HG02970 (cell line): ENCODE measurements around the gene ST8SIA1.
"Not testable (repeated sequence)": the region's sequence is repeated elsewhere in the genome, so short reads cannot be mapped to it uniquely, and the experiment has no call there.

ENCODE experiments used
- ATAC-seq: cut with Tn5 transposase; IDR thresholded peaks from one replicate; pipeline ENCODE4 v1.9.1; 2021; ENCODE audit warnings: mild to moderate bottlenecking, moderate library complexity, moderate number of reproducible peaks; ENCODE audit not compliant: unreplicated experiment, low FRiP score

Gene ST8SIA1, protein sequence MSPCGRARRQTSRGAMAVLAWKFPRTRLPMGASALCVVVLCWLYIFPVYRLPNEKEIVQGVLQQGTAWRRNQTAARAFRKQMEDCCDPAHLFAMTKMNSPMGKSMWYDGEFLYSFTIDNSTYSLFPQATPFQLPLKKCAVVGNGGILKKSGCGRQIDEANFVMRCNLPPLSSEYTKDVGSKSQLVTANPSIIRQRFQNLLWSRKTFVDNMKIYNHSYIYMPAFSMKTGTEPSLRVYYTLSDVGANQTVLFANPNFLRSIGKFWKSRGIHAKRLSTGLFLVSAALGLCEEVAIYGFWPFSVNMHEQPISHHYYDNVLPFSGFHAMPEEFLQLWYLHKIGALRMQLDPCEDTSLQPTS

GRCh38 chr12:22334410-22335100 lies at the start of gene ST8SIA1:
TSS of gene ST8SIA1 (minus strand) at chr12:22334707. CDS start at chr12:22334232, 475 bp downstream.
- ATAC-seq: no peak

- no peak for ATAC-seq
Observed at GRCh38 chr12:22380031-22380430, 45.5 kb upstream of the ST8SIA1 start.

DNA sequence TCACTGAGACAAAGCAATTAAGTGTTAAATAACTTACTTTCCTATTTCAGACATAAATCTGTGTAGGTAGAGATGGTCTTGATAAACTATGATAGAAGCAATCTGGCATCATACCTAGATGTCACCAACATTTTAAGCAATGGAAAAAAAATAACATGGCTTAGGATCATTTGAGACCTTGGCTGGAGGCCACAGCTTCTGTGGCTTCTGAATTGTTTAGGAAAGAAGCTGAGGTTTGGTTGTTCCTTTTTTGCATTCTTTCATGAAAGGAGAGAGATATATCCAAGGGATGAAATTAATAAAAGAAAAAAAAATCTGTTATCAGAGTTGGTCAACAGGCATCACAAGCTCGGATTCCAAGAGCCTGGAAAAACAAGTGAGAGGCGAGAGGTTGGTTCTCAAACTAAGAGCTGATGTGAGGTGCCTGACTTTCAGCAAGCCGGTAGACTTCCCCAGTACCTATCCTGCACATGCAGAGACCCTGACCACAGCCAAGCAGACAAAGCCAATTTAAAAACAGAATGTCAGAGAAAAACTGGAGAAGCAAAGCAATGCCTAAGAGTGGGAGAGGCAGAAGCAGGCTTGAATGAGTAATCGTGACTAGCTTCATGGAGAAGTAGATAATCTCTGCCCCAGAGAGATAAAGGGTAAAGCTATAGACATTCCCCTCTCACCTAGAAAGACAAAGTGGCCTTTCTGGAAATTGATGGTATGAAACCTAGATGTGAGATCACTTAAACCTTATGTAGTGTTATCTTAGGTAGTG lies 43.4 kb upstream of the ST8SIA1 start:
- ATAC-seq: no peak

DNA sequence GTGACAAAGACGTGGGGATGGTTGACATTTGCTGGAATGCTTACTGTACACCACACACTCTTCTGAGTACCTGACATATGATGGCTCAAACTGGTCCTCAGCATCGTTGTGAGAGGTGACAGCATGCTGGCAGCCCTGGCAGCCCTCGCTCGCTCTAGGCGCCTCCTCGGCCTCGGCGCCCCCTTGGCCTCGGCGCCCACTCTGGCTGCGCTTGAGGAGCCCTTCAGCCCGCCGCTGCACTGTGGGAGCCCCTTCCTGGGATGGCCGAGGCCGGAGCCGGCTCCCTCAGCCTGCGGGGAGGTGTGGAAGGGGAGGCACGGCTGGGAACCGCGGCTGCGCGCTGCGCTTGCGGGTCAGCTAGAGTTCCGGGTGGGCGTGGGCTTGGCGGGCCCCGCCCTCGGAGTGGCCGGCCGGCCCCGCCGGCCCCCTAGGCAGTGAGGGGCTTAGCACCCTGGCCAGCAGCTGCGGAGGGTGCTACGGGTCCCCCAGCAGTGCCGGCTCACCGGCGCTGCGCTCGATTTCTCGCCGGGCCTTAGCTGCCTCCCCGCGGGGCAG lies 42.2 kb upstream of the ST8SIA1 start:
- not testable (repeated sequence) for ATAC-seq

DNA sequence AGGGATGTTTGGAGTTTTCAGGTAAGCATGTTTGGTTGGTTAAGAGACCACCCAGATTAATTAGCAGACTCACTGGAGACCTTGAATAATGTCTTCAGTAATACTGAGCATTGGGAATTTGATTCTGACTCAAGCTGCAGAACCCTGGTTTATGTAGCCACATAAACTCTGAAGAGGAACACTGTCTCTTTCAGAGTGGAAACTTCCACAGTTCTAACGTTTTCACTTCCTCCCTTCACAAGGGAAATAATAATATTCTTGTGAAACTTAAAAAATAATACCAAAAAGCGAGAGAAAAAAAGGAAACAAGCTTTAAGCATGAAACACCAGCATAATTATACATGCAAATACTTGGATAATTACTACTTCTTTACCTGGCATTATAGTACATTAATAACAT lies 40.0 kb upstream of the ST8SIA1 start:
- no peak for ATAC-seq

- no peak for ATAC-seq
Observed at GRCh38 chr12:22372277-22372837, 37.9 kb upstream of the ST8SIA1 start.

GRCh38 chr12:22366181-22366580 lies 31.7 kb upstream of the ST8SIA1 start:
- ATAC-seq: no peak

DNA sequence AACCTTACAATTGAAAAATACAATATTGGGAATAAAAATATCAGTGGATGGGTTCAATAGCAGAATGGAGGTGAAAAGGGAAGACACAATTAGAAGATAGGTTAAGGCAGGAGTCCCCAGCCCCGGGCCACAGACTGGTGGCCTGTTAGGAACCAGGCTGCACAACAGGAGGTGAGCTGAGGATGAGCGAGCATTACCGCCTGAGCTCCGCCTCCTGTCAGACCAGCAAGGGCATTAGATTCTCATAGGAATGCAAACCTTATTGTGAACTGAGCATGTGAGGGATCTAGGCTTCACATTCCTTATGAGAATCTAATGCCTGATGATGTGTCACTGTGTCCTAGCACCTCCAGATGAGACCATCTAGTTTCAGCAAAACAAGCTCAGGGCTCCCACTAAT lies 27.3 kb upstream of the ST8SIA1 start:
- no peak for ATAC-seq

DNA sequence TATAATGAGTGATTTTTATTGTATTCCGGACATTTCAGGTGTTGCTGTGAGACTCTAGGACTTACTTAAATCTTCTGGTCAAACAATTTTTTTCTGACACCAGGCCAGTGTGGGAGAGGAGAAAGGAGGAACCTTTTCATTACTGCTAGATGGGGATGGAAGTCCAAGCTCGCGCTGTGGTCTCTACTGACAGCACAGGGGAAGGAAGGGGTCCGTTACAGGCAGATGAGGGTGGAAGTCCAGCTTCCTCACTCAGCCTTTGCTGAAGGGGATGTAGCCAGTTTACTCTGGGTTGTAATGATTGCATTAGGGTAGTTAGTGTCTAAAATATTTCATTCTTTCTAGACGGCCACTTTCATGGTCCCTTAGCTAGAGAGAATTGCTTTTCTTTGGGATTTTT lies 26.3 kb upstream of the ST8SIA1 start:
- no peak for ATAC-seq

DNA sequence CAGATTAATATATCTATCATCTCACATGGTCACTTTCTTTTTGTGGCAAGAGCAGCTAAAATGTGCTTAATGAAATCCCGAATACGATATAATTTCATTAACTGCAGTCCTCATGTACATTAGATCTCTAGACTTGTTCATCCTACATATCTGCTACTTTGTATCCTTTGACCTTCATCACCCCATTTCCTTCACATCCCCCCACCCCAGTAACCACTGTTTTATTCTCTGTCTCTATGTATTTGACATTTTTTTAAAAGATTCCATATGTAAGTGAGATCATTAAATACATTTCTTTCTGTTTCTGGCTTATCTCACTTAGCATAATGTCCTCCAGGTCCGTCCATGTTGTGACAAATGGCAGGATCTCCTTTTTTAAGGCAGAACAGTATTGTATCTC lies 23.0 kb upstream of the ST8SIA1 start:
- ATAC-seq: no peak

DNA sequence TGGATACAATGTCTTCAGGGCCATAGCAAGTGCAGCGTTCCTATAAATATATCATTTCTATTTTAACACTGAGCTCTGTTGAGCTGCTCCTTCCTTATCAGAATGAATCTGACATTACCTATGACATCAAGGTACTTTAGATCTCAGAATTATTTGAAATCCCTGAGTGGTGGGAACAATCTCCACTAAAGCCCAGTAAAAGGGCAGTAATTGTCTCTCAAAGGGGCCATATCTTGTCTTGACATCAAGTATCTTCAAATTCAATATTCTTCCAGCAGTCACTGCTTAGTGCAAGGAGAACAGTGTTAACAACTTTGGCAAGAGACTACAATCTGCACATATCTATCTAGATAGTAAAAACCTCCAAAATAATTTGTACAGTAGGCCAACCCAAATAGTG lies 21.7 kb upstream of the ST8SIA1 start:
- ATAC-seq: no peak

DNA sequence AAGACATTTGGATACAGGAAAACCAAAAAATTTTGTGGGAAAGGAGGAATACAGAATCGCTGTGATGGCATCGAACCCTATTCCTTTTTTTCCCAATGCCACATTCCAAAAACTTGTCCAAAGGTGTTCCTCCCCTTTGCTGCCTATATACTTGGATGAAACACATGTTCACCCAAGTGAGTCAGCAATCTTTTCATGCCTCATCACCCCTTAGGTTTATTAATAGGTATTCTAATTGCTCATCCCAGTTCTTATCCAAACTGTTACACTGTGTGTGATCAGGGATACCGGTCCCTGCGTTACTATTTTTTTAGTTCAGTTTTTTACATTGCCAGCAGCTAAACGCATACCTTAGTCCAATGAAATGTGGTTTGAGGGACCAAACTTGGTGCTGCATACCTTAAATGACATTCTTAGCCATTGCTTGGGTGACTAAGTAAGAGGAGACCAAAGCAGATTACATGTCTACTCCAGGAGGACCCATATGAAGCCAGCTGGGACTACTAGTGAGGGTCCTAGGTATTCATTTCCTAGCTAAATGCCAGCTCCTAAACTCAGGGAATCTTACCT lies 20.6 kb upstream of the ST8SIA1 start:
- no peak for ATAC-seq

DNA sequence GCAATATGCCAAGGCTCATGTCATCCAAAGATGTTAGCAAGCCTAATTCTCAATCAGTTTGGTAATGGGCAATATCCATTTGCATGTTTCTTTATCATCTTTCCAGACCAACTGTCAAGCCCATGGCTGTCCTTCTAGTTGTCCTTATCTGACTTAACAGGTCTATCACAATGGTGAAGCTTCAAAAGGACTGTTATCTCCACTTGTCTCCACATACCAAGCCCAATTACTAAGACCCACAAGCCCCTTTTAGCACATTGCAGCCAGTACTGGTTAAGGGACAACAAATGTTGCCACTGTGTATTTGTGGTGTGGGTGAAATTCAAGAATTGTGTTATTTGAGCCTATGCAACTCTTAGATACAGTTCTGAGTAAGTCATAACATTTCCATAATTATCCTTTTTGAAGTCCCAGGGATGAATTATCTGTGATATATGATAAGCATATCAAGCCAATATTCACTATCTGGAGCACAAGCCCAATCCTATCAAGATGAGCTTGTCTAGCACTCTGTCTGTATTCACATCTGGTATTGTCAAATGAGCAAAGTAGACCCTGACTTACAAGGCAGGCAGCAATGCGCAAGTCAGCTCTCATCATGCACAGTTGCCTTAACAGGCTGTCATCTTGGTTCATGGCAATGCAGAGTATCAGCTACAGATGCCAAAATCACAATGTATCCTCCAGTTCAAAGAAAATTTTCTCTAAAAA lies 19.3 kb upstream of the ST8SIA1 start:
- ATAC-seq: no peak

- no peak for ATAC-seq
Observed at GRCh38 chr12:22350886-22351285, 16.4 kb upstream of the ST8SIA1 start.

GRCh38 chr12:22348208-22348607 lies 13.7 kb upstream of the ST8SIA1 start:
- no peak for ATAC-seq

- ATAC-seq: no peak
Observed at GRCh38 chr12:22340143-22340542, 5.6 kb upstream of the ST8SIA1 start.

- no peak for ATAC-seq
Observed at GRCh38 chr12:22339691-22340090, 5.2 kb upstream of the ST8SIA1 start.

GRCh38 chr12:22335794-22336166 lies 1.3 kb upstream of the ST8SIA1 start:
- no peak for ATAC-seq

DNA sequence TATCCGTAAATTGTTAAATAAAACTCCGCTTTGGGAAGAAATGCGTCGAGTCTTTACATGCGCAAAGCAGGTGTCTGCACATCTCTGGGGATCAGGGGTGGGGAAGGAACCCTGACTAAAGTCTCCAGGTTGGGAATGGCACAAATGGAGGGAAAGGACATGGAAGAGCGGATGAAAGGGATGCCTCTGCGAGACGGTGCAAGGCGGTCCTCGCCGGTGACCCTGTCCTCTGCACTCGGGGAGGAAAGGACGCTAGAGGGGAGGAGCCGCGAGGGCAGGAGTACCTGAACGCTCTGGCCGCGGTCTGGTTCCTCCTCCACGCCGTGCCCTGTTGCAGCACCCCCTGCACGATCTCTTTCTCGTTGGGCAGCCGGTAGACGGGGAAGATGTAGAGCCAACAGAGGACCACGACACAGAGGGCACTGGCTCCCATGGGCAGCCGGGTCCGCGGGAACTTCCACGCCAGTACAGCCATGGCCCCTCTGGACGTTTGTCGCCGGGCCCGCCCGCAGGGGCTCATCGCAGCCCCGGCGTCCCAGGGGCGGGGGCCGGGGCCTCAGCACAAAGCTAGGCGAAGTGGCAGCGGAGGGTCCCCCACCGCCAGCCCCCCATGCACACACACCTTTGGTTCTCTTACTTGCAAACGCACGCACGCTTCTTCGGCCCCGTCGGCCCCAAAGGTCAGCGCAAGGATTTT lies 646 bp downstream of the ST8SIA1 start:
- ATAC-seq: no peak
